ENCODE measurements around the gene RNF145.
"Not testable (repeated sequence)": the region's sequence is repeated elsewhere in the genome, so short reads cannot be mapped to it uniquely, and the experiment has no call there.

Gene RNF145

GRCh38 chr5:159121061-159121460, 88.3 kb downstream of the RNF145 start:
- no peak for DNase-seq (ENCODE audit: low read depth in 2 of 2, low spot score in 1 of 2)

DNA sequence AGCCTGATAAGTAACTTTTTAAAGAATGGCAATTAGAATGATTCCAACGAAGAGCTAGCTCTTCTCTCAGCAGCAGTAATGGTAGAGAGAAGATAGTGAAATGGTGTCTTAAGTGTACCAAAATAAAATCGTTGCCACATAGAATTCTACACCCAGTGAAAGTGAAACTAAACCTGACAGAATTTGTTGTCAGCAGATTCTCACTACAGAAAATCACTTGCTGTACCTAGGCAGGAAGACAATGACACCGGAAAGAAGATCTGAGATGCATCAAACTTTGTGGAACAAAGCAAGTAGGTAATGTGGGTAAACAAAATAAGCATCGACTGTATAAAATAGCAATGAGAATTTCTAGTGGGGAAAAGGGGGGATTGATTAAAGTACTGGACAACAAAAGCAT, 88.9 kb downstream of the RNF145 start:
- DNase-seq (ENCODE audit: low read depth in 2 of 2, low spot score in 1 of 2), result no peak

- DNase-seq (ENCODE audit: low read depth in 2 of 2, low spot score in 1 of 2), result not testable (repeated sequence)
These were observed 89.5 kb downstream of the RNF145 start for GRCh38 chr5:159119842-159120241.

DNA sequence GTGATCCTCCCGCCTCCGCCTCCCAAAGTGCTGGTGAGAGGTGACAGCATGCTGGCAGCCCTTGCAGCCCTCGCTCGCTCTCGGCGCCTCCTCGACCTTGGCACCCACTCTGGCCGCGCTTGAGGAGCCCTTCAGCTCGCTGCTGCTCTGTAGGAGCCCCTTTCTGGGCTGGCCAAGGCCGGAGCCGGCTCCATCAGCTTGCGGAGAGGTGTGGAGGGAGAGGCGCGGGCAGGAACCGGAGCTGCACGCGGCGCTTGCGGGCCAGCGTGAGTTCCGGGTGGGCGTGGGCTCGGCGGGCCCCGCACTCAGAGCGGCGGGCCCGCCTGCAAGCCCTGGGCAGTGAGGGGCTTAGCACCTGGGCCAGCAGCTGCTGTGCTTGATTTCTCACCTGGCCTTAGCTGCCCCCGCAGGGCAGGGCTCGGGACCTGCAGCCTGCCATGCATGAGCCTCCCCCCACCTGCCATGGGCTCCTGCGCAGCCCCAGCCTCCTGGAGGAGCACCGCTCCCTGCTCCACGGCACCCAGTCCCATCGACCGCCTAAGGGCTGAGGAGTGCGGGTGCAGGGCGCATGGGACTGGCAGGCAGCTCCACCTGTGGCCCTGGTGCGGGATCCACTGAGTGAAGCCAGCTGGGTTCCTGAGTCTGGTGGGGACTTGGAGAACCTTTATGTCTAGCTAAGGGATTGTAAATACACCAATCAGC, 90.2 kb downstream of the RNF145 start:
- DNase-seq (ENCODE audit: low read depth in 2 of 2, low spot score in 1 of 2), result not testable (repeated sequence)

DNA sequence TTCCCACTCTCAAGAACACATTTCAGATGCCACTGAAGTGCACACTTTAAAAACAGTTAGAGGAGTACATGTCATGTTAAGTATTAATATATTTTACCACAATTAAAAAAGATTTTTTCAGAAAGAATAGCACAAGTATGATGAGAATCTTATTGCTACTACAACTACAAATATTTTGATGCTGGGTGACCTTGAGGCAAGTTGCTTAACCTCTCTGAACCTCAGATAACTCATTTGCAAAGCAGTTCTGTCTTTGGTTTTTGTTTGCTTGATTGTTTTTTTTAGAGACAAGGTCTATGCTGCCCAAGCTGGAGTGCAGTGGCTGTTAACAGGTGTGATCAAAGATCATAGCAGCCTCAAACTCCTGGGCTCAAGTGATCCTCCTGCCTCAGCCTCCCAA, 95.9 kb downstream of the RNF145 start:
- DNase-seq (ENCODE audit: low read depth in 2 of 2, low spot score in 1 of 2), result no peak

DNA sequence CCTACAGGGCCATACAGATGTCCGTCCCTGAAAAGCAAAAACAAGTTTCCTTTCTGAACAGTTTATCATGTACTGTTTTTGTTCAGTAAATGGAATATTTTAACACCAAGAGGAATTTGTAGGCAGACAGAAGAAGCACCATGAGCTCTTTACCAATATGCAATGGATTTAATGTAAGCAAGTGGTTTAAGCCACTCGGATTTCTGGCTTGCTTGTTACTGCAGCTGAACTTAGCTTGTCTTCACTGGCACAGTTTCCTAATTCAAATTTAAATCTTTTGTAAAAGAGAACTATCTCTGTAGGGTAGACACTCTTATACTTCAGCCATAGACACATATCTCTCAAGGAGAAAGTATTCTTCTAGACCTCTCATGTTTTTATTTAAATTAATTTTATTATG, 96.9 kb downstream of the RNF145 start:
- DNase-seq (ENCODE audit: low read depth in 2 of 2, low spot score in 1 of 2), result no peak

Measured in stimulated activated CD8-positive, alpha-beta memory T cell treated with anti-CD3 and anti-CD28 coated beads, Interleukin-4, amount 100 ng/mL, for 1 hour (primary cell).